DND-41 (cell line): Measurements from ENCODE around the gene F2R.

Source experiments
- ATAC-seq: fragments of 200-7000 bp; cut with Tn5 transposase; 3 replicates; pipeline ENCODE4 v1.9.1; 2021; ENCODE audit warnings: low read depth; ENCODE audit not compliant: insufficient read depth
- DNase-seq: peaks from one replicate; pipeline ENCODE4 v3.0.0-alpha.2; 2020
- H2AFZ ChIP-seq: 2 replicates; pipeline ENCODE4 v1.6.0; 2012; ENCODE audit warnings: low read depth, low read length
- H3K27ac ChIP-seq: 2 replicates; pipeline ENCODE4 v1.5.1; 2012; ENCODE audit warnings: low read length, inconsistent platforms
- H3K27me3 ChIP-seq: fragments of 200-600 bp; sonication (generic); 2 replicates; pipeline ENCODE4 v1.6.0; 2012; ENCODE audit warnings: low read length, mild to moderate bottlenecking, inconsistent platforms; ENCODE audit not compliant: insufficient read depth, poor library complexity
- H3K36me3 ChIP-seq: 2 replicates; pipeline ENCODE4 v1.5.1; 2012; ENCODE audit warnings: low read length, inconsistent platforms; ENCODE audit not compliant: insufficient read depth
- H3K4me1 ChIP-seq: 2 replicates; pipeline ENCODE4 v1.5.1; 2012; ENCODE audit warnings: mild to moderate bottlenecking, low read length; ENCODE audit not compliant: insufficient read depth
- H3K4me2 ChIP-seq: 2 replicates; pipeline ENCODE4 v1.6.0; 2012; ENCODE audit warnings: mild to moderate bottlenecking, moderate library complexity, low read length, inconsistent platforms; ENCODE audit not compliant: insufficient read depth
- H3K4me3 ChIP-seq, 2 experiments: fragments of 200-600 bp in 1 of 2; shearing (Covaris generic) in 1 of 2; 2 replicates each; pipeline ENCODE4 v1.5.1; 2012 to 2016; ENCODE audit warnings: inconsistent platforms in 2 of 2, low read length in 2 of 2, mild to moderate bottlenecking in 2 of 2, low read depth in 1 of 2, moderate library complexity in 1 of 2
- H3K79me2 ChIP-seq: 2 replicates; pipeline ENCODE4 v1.6.0; 2012; ENCODE audit warnings: low read length, inconsistent platforms; ENCODE audit not compliant: insufficient read depth
- H3K9ac ChIP-seq: 2 replicates; pipeline ENCODE4 v1.6.0; 2012; ENCODE audit warnings: low read depth, mild to moderate bottlenecking, inconsistent platforms, low read length, moderate library complexity
- H3K9me3 ChIP-seq: 2 replicates; pipeline ENCODE4 v1.5.1; 2012; ENCODE audit warnings: low read length, moderate library complexity, mild to moderate bottlenecking, inconsistent platforms; ENCODE audit not compliant: insufficient read depth, severe bottlenecking
- H4K20me1 ChIP-seq: 2 replicates; pipeline ENCODE4 v1.6.0; 2012; ENCODE audit warnings: low read length; ENCODE audit not compliant: insufficient read depth
- EZH2 ChIP-seq: IDR thresholded peaks from 3 replicates; pipeline ENCODE4 v1.6.1; 2012; ENCODE audit warnings: borderline replicate concordance, low read depth, mild to moderate bottlenecking, moderate library complexity, low read length, inconsistent platforms; ENCODE audit not compliant: severe bottlenecking
- TF ChIP-seq, protein P1 (sequence below): IDR thresholded peaks from 2 replicates; pipeline ENCODE4 v1.5.1; 2012; ENCODE audit warnings: borderline replicate concordance, low read length, moderate library complexity, mild to moderate bottlenecking; ENCODE audit not compliant: poor library complexity, severe bottlenecking; ENCODE audit errors: extremely low read depth

F2R gene

DNA sequence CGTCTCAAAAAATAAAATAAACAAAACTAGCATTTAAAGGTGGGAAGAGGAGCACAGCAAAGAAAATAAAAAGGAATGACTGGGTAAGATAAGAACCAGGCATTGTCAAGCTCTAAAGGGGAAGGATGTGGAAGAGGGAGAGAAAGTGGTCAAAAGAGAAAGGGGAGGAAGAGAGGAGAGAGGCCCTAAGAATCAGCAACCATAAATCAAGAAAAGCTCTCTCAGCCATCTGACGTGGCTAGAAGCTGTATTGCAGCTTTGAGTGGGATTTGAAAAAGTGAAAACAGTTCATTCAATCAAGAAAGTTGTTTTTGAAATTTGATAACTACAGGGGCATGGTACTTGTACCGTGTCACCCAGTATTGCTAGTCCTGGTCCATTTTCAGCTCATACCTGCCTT lies 45.4 kb upstream of the F2R start:
- DNase-seq (no peak), ATAC-seq (no peak)
- no peaks in the 10 kb centered on the region for H3K36me3 ChIP-seq
- H3K9ac ChIP-seq: no peak overlapping the region
- no peaks in the 10 kb centered on the region for H3K27me3 ChIP-seq
- TF ChIP-seq, protein P1, sequence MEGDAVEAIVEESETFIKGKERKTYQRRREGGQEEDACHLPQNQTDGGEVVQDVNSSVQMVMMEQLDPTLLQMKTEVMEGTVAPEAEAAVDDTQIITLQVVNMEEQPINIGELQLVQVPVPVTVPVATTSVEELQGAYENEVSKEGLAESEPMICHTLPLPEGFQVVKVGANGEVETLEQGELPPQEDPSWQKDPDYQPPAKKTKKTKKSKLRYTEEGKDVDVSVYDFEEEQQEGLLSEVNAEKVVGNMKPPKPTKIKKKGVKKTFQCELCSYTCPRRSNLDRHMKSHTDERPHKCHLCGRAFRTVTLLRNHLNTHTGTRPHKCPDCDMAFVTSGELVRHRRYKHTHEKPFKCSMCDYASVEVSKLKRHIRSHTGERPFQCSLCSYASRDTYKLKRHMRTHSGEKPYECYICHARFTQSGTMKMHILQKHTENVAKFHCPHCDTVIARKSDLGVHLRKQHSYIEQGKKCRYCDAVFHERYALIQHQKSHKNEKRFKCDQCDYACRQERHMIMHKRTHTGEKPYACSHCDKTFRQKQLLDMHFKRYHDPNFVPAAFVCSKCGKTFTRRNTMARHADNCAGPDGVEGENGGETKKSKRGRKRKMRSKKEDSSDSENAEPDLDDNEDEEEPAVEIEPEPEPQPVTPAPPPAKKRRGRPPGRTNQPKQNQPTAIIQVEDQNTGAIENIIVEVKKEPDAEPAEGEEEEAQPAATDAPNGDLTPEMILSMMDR: no peak
- TF ChIP-seq EZH2: no peak
- no peak overlapping the region for H3K4me3 ChIP-seq
- no peaks in the 10 kb centered on the region for H3K79me2 ChIP-seq
- H3K4me2 ChIP-seq: no peak overlapping the region
- no peak overlapping the region for H2AFZ ChIP-seq
- H4K20me1 ChIP-seq: no peaks in the 10 kb centered on the region
- no peak overlapping the region for H3K27ac ChIP-seq
- H3K4me1 ChIP-seq: no peaks in the 10 kb centered on the region
- no peaks in the 10 kb centered on the region for H3K9me3 ChIP-seq

DNA sequence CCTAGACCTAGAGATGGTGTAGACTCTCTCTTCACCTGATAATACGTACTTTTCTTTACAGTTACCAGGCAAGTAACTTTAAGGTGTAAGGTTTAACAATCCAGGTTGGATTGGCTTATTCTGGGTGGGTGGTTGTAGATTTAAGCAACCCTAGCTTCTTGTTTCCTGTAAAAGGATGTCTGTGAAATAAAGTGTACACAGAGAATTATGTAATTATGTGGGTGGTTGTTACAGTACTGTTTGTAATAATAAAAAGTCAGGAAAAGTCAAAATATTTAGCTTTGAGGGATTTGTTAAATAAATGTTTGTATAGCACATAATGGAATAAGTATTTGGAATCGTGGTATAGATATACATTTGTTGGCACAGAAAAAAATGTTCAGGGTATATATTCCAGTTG lies 43.7 kb upstream of the F2R start:
- no peak overlapping the region for H3K27ac ChIP-seq
- no peak overlapping the region for H3K4me2 ChIP-seq
- no peaks in the 10 kb centered on the region for H3K79me2 ChIP-seq
- H3K9ac ChIP-seq: no peak overlapping the region
- no peak for TF ChIP-seq EZH2
- TF ChIP-seq, protein P1: no peak
- H4K20me1 ChIP-seq: no peaks in the 10 kb centered on the region
- no peaks in the 10 kb centered on the region for H3K4me1 ChIP-seq
- H3K4me3 ChIP-seq: no peak overlapping the region
- H3K27me3 ChIP-seq: no peaks in the 10 kb centered on the region
- no peak for ATAC-seq
- DNase-seq: no peak
- no peaks in the 10 kb centered on the region for H3K36me3 ChIP-seq
- H3K9me3 ChIP-seq: no peaks in the 10 kb centered on the region
- no peak overlapping the region for H2AFZ ChIP-seq

DNA sequence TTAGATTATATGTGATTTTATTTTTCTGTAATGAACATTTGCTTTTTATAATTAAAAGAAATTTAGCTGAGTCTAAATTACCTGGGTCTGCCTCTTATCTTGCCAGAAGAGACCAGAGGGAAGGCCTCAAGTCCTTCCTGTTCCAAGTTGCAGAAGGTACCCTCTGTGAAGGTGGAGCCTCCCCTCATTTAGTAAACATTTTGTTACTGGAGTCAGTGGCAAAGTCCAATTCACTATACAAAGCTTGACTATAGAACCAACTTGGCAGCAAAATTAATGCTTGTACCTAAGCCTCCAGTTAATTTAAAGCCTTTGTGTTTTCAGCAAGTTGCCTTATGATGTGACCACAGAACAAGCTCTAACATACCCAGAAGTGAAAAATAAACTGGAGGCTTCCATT lies 42.8 kb upstream of the F2R start:
- Histone ChIP-seq H3K4me2 (no peak overlapping the region), H3K4me1 (no peaks in the 10 kb centered on the region), H3K9me3 (no peaks in the 10 kb centered on the region), H3K79me2 (no peaks in the 10 kb centered on the region), H4K20me1 (no peaks in the 10 kb centered on the region), H3K27ac (no peak overlapping the region), H2AFZ (no peak overlapping the region), H3K4me3 (no peak overlapping the region), H3K9ac (no peak overlapping the region), H3K36me3 (no peaks in the 10 kb centered on the region), H3K27me3 (no peaks in the 10 kb centered on the region)
- DNase-seq (no peak), ATAC-seq (no peak)
- TF ChIP-seq EZH2: no peak
- TF ChIP-seq, protein P1: no peak

DNA sequence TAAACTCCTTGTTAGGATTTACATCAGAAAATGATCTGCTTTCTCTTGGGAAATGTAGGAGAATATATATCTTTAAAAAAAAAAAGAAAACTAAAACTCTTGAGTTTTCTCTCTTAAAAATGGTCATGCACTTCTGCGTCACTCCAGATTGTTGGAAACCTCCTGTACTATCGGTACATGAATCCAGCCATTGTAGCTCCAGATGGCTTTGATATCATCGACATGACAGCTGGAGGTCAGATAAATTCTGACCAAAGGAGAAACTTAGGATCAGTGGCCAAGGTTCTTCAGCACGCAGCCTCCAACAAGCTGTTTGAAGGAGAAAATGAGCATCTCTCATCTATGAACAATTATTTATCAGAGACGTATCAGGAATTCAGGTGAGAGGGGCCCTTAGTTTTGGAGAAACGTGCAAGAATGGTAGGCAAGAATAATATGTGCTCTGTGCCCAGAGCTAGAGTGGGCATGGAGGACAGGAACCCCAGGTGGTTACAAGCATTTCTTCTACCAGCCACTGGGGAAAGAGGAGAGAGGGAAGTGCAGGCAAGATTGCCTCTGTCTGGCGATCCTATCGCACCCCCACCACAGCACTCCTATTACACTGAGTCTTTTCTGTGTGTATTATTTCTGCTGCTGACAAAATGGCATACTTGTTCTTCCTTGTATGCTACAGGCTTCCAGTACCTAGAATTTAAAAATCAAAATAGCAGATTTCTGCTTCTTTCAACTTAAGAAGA lies 41.4 kb upstream of the F2R start:
- DNase-seq (no peak), ATAC-seq (no peak)
- Histone ChIP-seq H3K36me3 (no peaks in the 10 kb centered on the region), H3K9ac (no peak overlapping the region), H4K20me1 (no peaks in the 10 kb centered on the region), H3K27me3 (no peaks in the 10 kb centered on the region), H3K4me1 (no peaks in the 10 kb centered on the region), H3K4me3 (no peak overlapping the region), H2AFZ (no peak overlapping the region), H3K9me3 (no peaks in the 10 kb centered on the region), H3K79me2 (no peaks in the 10 kb centered on the region), H3K27ac (no peak overlapping the region), H3K4me2 (no peak overlapping the region)
- TF ChIP-seq, protein P1: no peak
- TF ChIP-seq EZH2: no peak
